Measurements from ENCODE around the gene AHNAK2.

- TF ChIP-seq CTCF (conservative IDR thresholded peaks at IDR 0.05 in 1 of 2, IDR thresholded peaks at IDR 0.05 in 1 of 2; ENCODE audit: low read depth in 1 of 2, low read length in 2 of 2) (no peak), EZH2 (IDR thresholded peaks at IDR 0.05; ENCODE audit: low read length, missing control alignments) (no peak)
Observed at GRCh38 chr14:105010106-105010505, 31.9 kb upstream of the AHNAK2 start.

All from fibroblast of lung (primary cell).